OCI-LY7 (cell line): Measurements from ENCODE around the gene LMTK3. TPM values are rescaled to one million over a fixed set of nuclear protein-coding genes. Genes with fewer than 3 reads are reported as not detected.
A peak's percentile ranks its signal among the peaks of the same experiment; 100 is the strongest.

Experiments used
- Bru-seq: library from RNA; stranded (reverse); fragments of 400-500 nt; gene quantifications from one replicate; lab custom pipeline; 2021; lab: Mats Ljungman, UMichigan
- BruChase-seq, 2 experiments: library from RNA; stranded (reverse); fragments of 400-500 nt; gene quantifications; one replicate each; lab custom pipeline; 2021; lab: Mats Ljungman, UMichigan
- BruUV-seq: library from RNA; stranded (reverse); fragments of 400-500 nt; replicated peaks from 2 replicates; lab custom pipeline; 2021; lab: Mats Ljungman, UMichigan
- CTCF ChIA-PET: fragments of 300-600 bp; sonication (Branson Sonifier 250); formaldehyde crosslinking; loops from one replicate; lab custom pipeline; 2022; ENCODE audit warnings: antibody characterized with exemption; ENCODE audit not compliant: unreplicated experiment; lab: Charles Lee
- POLR2A ChIA-PET: fragments of 300-600 bp; sonication (Branson Sonifier 250); formaldehyde crosslinking; loops from one replicate; lab custom pipeline; 2022; ENCODE audit warnings: antibody characterized with exemption; lab: Charles Lee
- DNase-seq: peaks from one replicate; pipeline ENCODE4 v3.0.0-alpha.2; 2015; ENCODE audit warnings: low spot score
- H2AFZ ChIP-seq: fragments of 200-600 bp; sonication (generic), shearing (Covaris generic); 2 replicates; pipeline ENCODE4 v1.6.1; 2014; ENCODE audit warnings: mild to moderate bottlenecking, antibody characterized with exemption, low read length, moderate library complexity
- H3K27ac ChIP-seq: fragments of 200-600 bp; sonication (generic); 2 replicates; pipeline ENCODE4 v1.5.1; 2014; ENCODE audit warnings: mixed run types, low read depth, mild to moderate bottlenecking, moderate library complexity, low read length, inconsistent platforms; ENCODE audit not compliant: poor library complexity, severe bottlenecking
- H3K36me3 ChIP-seq: fragments of 200-600 bp; sonication (generic); 2 replicates; pipeline ENCODE4 v1.6.1; 2014; ENCODE audit warnings: mild to moderate bottlenecking, antibody characterized with exemption, low read length, moderate library complexity, mixed read lengths; ENCODE audit not compliant: insufficient read depth
- H3K4me1 ChIP-seq: fragments of 200-600 bp; sonication (generic); 2 replicates; pipeline ENCODE4 v1.5.1; 2014; ENCODE audit warnings: mild to moderate bottlenecking, low read length; ENCODE audit not compliant: insufficient read depth, poor library complexity, severe bottlenecking
- H3K4me2 ChIP-seq: fragments of 200-600 bp; sonication (generic); 2 replicates; pipeline ENCODE4 v1.6.1; 2014; ENCODE audit warnings: mild to moderate bottlenecking, low read length
- H3K4me3 ChIP-seq: fragments of 200-600 bp; sonication (generic); 2 replicates; pipeline ENCODE4 v1.5.1; 2014; ENCODE audit warnings: mild to moderate bottlenecking, low read depth, low read length; ENCODE audit not compliant: poor library complexity, severe bottlenecking
- H3K79me2 ChIP-seq: fragments of 200-600 bp; sonication (generic); 2 replicates; pipeline ENCODE4 v1.6.1; 2016; ENCODE audit warnings: low read depth, mild to moderate bottlenecking, low read length, moderate library complexity, mixed read lengths; ENCODE audit not compliant: insufficient read depth
- H3K9me2 ChIP-seq: fragments of 200-600 bp; sonication (generic); 2 replicates; pipeline ENCODE4 v1.6.1; 2016; ENCODE audit warnings: mild to moderate bottlenecking, low read length, mixed read lengths; ENCODE audit not compliant: insufficient read depth
- H3K9me3 ChIP-seq: fragments of 200-600 bp; sonication (generic); 2 replicates; pipeline ENCODE4 v1.6.1; 2014; ENCODE audit warnings: mild to moderate bottlenecking, mixed run types, low read length, mixed read lengths
- H4K20me1 ChIP-seq: fragments of 200-600 bp; sonication (generic); 2 replicates; pipeline ENCODE4 v1.6.1; 2014; ENCODE audit warnings: mild to moderate bottlenecking, antibody characterized with exemption, low read length, moderate library complexity, mixed read lengths; ENCODE audit not compliant: insufficient read depth
- EZH2phosphoT487 ChIP-seq: fragments of 200-600 bp; sonication (generic); IDR thresholded peaks from 2 replicates; pipeline ENCODE4 v1.6.1; 2018; ENCODE audit warnings: low read depth, borderline replicate concordance, mild to moderate bottlenecking, mixed run types, antibody characterized with exemption, low read length, moderate library complexity, mixed read lengths
- intact Hi-C: fragments of 100-400 bp; cut with micrococcal nuclease; formaldehyde crosslinking; loops from one replicate; pipeline ENCODE4 v1.10.0; 2022; ENCODE audit not compliant: unreplicated experiment
- long read RNA-seq: library from polyadenylated mRNA; stranded (forward); transcript quantifications from one replicate; pipeline ENCODE4 v2.0.0, GENCODE V29; 2022
- total RNA-seq, 2 experiments: library from RNA; depleted of rRNA in 1 of 2; stranded (reverse); fragments of >200 nt in 1 of 2; shearing (Covaris generic) in 1 of 2; gene quantifications; 2 replicates each; pipeline ENCODE4 v1.2.3, GENCODE V29; 2014 to 2022
- TF ChIP-seq, protein P1 (sequence below): fragments of 200-600 bp; sonication (generic); conservative IDR thresholded peaks from 2 replicates; pipeline ENCODE4 v1.5.1; 2014; ENCODE audit warnings: mild to moderate bottlenecking, antibody characterized with exemption, low read length, moderate library complexity, mixed read lengths

LMTK3 gene, protein sequence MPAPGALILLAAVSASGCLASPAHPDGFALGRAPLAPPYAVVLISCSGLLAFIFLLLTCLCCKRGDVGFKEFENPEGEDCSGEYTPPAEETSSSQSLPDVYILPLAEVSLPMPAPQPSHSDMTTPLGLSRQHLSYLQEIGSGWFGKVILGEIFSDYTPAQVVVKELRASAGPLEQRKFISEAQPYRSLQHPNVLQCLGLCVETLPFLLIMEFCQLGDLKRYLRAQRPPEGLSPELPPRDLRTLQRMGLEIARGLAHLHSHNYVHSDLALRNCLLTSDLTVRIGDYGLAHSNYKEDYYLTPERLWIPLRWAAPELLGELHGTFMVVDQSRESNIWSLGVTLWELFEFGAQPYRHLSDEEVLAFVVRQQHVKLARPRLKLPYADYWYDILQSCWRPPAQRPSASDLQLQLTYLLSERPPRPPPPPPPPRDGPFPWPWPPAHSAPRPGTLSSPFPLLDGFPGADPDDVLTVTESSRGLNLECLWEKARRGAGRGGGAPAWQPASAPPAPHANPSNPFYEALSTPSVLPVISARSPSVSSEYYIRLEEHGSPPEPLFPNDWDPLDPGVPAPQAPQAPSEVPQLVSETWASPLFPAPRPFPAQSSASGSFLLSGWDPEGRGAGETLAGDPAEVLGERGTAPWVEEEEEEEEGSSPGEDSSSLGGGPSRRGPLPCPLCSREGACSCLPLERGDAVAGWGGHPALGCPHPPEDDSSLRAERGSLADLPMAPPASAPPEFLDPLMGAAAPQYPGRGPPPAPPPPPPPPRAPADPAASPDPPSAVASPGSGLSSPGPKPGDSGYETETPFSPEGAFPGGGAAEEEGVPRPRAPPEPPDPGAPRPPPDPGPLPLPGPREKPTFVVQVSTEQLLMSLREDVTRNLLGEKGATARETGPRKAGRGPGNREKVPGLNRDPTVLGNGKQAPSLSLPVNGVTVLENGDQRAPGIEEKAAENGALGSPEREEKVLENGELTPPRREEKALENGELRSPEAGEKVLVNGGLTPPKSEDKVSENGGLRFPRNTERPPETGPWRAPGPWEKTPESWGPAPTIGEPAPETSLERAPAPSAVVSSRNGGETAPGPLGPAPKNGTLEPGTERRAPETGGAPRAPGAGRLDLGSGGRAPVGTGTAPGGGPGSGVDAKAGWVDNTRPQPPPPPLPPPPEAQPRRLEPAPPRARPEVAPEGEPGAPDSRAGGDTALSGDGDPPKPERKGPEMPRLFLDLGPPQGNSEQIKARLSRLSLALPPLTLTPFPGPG (N-terminal part only)
- total RNA-seq (2014; rRNA removed; shearing (Covaris generic)) (1.3 and 2.3 TPM in 2 replicates), total RNA-seq (2022) (9.7 and 11.5 TPM in 2 replicates), Bru-seq, nascent RNA (percentile 37 among the genes with signal in this experiment), BruChase-seq, experiment 1, labeled RNA remaining after a 6-hour chase (percentile 42 among the genes with signal in this experiment), BruChase-seq, experiment 2, labeled RNA remaining after a 2-hour chase (percentile 39 among the genes with signal in this experiment)
- long read RNA-seq, partial matches to known transcripts = 0 of 10 reads
- long read RNA-seq, other reads (novel, unspliced or antisense) = 9 of 10 reads

DNA sequence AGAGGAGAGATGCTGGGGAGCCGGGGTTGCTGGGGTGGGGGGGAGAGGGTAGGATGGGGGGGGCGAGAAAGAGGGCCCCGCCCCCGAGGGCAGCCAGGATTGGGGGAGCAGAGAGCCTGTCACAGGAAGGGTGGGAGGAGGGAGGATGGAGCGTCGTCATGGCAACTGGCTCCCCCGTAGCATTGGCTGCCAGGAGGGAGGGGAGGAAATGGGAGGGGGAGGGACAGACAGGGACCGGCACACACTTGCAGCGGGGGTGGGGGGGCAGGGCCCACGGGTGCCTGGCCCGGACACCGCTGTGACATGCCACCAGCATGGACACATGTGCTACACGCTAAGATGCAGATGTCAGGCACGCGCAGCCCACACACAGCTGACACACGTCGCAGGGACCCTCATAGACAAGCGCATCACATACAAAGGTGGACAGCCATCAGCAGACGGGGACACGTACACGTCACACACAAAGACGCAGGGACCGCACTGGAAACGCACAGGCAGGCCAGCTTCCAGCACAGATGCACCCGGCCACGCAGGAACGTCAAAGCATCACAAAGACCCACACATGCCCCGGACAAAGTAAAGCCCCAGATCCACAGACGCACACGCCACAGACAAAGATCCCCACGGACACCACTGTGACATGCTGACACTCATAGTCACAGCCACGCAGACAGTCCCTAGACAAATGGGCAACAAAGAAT is at the start of gene LMTK3:
TSS of gene LMTK3 (minus strand) at position 36 of the 704 bp plus-strand sequence. CDS start 259 bp downstream, outside the sequence.
- H3K79me2 ChIP-seq = no peaks in the 10 kb centered on the region
- H4K20me1 ChIP-seq = no peaks in the 10 kb centered on the region
- no peaks in the 10 kb centered on the region for H3K9me3 ChIP-seq
- intact Hi-C loops = no loop called here
- DNase-seq = peak; percentile 89
- no TSS peak for BruUV-seq
- peak within 1 kb of the TSS; percentile 4 for H3K27ac ChIP-seq
- TF ChIP-seq, protein P1, sequence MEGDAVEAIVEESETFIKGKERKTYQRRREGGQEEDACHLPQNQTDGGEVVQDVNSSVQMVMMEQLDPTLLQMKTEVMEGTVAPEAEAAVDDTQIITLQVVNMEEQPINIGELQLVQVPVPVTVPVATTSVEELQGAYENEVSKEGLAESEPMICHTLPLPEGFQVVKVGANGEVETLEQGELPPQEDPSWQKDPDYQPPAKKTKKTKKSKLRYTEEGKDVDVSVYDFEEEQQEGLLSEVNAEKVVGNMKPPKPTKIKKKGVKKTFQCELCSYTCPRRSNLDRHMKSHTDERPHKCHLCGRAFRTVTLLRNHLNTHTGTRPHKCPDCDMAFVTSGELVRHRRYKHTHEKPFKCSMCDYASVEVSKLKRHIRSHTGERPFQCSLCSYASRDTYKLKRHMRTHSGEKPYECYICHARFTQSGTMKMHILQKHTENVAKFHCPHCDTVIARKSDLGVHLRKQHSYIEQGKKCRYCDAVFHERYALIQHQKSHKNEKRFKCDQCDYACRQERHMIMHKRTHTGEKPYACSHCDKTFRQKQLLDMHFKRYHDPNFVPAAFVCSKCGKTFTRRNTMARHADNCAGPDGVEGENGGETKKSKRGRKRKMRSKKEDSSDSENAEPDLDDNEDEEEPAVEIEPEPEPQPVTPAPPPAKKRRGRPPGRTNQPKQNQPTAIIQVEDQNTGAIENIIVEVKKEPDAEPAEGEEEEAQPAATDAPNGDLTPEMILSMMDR = no peak
- POLR2A ChIA-PET = no interaction called here
- CTCF ChIA-PET = no interaction called here
- H3K9me2 ChIP-seq = no peaks in the 10 kb centered on the region
- H2AFZ ChIP-seq = peak within 1 kb of the TSS; percentile 96; the same call in 1 of the 2 replicates
- H3K4me3 ChIP-seq = peak within 1 kb of the TSS; percentile 79
- no peaks in the 10 kb centered on the region for H3K36me3 ChIP-seq
- H3K4me1 ChIP-seq = peaks cover 33% of the 10 kb centered on the region
- peak within 1 kb of the TSS; percentile 82 for H3K4me2 ChIP-seq

DNA sequence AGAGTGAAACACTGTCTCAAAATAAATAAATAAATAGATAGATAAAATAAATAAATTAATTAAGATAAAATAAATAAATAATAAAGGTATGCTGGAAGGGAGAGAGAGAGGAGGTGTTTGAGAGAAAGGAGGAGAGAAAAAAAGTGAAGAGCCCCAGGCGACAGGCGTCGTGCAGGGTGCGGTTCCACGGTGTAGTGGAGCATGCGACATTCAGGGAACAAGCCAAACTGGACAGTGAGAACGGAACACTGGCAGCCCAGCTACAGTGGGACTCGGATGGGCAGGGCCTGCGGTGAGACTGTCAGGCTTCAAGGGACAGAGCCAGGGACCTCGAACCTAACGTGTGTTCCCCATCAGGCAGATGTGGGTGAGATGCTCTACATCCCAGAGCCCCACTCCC is 49.8 kb upstream of the LMTK3 start:
- TF ChIP-seq, protein P1 = no peak
- no peak for TF ChIP-seq EZH2phosphoT487
- Histone ChIP-seq H3K79me2 (no peaks in the 10 kb centered on the region), H3K4me2 (no peak overlapping the region), H3K4me1 (no peaks in the 10 kb centered on the region), H3K9me2 (no peaks in the 10 kb centered on the region), H3K36me3 (no peaks in the 10 kb centered on the region), H3K27ac (no peak overlapping the region), H4K20me1 (no peaks in the 10 kb centered on the region), H3K9me3 (no peaks in the 10 kb centered on the region), H2AFZ (no peak overlapping the region), H3K4me3 (no peak overlapping the region)
- BruUV-seq = no TSS peak
- intact Hi-C loops = no loop called here
- ChIA-PET CTCF (no interaction called here), POLR2A (no interaction called here)
- DNase-seq = no peak
